ENCODE results near the gene MTCL1. TPM values are rescaled to one million over a fixed set of nuclear protein-coding genes. Genes with fewer than 3 reads are reported as not detected.

Gene MTCL1
- total and polyA plus RNA-seq, 10 of the 15 experiments (the other 5 are each of a cell fraction or from before 2014, with no cell fraction given), result 0.03 to 0.36 (median 0.13) TPM; not detected in 4

DNA sequence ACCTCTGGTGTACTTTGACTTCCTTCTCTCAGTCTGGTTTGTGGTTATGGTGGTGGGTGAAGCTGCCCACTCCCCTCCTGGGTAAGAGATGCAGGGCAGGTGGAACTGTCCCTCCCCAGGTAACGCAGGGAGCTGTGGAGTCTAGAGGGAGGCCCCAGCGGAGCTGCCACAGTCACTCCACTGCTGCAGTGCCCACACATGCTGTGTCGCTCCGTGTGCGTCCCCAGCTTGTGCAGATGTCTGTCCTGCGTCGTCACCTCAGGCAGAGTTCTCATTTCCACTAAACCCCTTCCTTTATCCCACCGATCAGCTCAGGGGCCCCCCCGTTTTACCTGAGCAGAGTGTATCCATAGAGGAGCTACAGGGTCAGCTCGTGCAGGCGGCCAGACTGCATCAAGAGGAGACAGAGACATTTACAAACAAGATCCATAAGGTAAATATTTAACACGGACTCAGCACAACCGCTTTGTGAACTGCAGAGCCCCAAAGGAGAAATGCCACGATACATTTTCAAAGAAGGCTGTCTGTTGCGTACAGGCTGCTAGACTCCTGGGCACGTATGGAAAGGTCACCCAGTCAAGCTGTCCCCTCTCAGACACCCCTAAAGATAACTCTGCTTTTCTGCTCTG, 87.4 kb downstream of the MTCL1 start:
- ChIA-PET POLR2A (no interaction called here), SMC1A (ENCODE audit: uncharacterized antibody, unreplicated experiment) (no interaction called here), RAD21 (ENCODE audit: unreplicated experiment) (no interaction called here), CTCF (no interaction called here)
- intact Hi-C loops (cut with micrococcal nuclease; ENCODE audit: unreplicated experiment) (no loop called here), in situ Hi-C loops (cut with MboI) (no loop called here)
- DNase-seq (ENCODE audit: low read depth, low spot score) (no peak), ATAC-seq (no peak), FAIRE-seq (no peak)
- 47% methylated on average over 16 of the region's 16 CpGs for WGBS (ENCODE audit: insufficient coverage, insufficient replicate concordance, low lambda C conversion rate, missing lambda C conversion rate)
- H3K27me3 ChIP-seq (replicated peaks in 1 of 2; ENCODE audit: control insufficient read depth in 2 of 2, insufficient read depth in 2 of 2, low read length in 1 of 2), result peaks cover 0 to 8% of the 10 kb centered on the region in 2 experiments
- no peaks in the 10 kb centered on the region for H3K79me2 ChIP-seq (ENCODE audit: control insufficient read depth, insufficient read depth, low read length)
- H3K4me2 ChIP-seq (ENCODE audit: control insufficient read depth, insufficient read depth), result no peak overlapping the region
- H3K36me3 ChIP-seq (ENCODE audit: control insufficient read depth in 2 of 2, insufficient read depth in 2 of 2, low read length in 1 of 2), result no peaks in the 10 kb centered on the region
- H2AFZ ChIP-seq (ENCODE audit: control insufficient read depth, low read depth, low read length), result no peak overlapping the region
- no peaks in the 10 kb centered on the region for H3K4me1 ChIP-seq (ENCODE audit: control insufficient read depth, insufficient read depth, low read length)
- no peak overlapping the region for H3K9ac ChIP-seq (ENCODE audit: control insufficient read depth, insufficient read depth, low read length)
- no peak overlapping the region for H3K27ac ChIP-seq (ENCODE audit: control insufficient read depth, insufficient read depth)
- no peaks in the 10 kb centered on the region for H3K9me3 ChIP-seq (replicated peaks; ENCODE audit: control insufficient read depth, insufficient read depth, low read length)
- no TSS peak for BruUV-seq (replicated peaks)
- H3K4me3 ChIP-seq, result no peak overlapping the region
- TF ChIP-seq, protein P1, sequence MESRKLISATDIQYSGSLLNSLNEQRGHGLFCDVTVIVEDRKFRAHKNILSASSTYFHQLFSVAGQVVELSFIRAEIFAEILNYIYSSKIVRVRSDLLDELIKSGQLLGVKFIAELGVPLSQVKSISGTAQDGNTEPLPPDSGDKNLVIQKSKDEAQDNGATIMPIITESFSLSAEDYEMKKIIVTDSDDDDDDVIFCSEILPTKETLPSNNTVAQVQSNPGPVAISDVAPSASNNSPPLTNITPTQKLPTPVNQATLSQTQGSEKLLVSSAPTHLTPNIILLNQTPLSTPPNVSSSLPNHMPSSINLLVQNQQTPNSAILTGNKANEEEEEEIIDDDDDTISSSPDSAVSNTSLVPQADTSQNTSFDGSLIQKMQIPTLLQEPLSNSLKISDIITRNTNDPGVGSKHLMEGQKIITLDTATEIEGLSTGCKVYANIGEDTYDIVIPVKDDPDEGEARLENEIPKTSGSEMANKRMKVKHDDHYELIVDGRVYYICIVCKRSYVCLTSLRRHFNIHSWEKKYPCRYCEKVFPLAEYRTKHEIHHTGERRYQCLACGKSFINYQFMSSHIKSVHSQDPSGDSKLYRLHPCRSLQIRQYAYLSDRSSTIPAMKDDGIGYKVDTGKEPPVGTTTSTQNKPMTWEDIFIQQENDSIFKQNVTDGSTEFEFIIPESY (IDR thresholded peaks at IDR 0.05), result no peak
- no peak for TF ChIP-seq TCF3 (IDR thresholded peaks at IDR 0.05; ENCODE audit: borderline replicate concordance, insufficient read depth, low read depth, low read length)
- H4K20me1 ChIP-seq (ENCODE audit: control insufficient read depth, insufficient read depth), result no peaks in the 10 kb centered on the region

DNA sequence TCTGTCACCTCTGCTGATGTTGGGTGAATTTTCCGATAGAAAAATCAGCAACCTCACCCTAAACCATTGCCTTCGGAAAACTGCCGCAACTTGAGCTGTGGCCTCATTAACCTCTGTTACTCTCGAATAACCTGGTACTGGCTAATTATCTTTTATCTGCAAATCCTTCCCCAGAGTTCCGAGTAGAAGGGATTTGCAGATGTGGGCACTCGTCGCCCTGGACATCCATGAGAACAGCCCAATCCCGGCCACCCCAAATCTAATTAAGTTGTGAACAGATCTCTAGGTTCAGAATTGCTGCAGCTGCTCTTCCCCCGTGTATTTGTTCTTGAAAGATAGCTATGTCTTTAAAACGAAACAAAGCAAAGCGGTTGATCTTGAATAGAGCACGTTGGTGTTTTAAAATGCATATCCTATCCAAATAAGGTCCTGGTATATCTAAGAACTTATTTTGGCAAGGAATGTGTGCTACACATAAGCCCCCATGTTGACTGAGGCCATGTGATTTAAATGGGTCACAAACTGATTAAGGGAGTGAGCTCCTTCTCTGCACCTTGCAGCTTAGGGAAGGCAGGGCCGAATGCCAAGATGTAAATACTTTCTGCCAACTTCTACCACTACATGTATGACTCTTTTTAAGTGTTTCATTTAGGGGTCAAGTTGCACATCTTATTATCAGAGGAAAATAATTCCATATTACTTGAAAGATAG, 88.2 kb downstream of the MTCL1 start:
- no peak for ATAC-seq
- Histone ChIP-seq H3K9me3 (replicated peaks; ENCODE audit: control insufficient read depth, insufficient read depth, low read length) (no peaks in the 10 kb centered on the region), H3K79me2 (ENCODE audit: control insufficient read depth, insufficient read depth, low read length) (no peaks in the 10 kb centered on the region), H3K4me1 (ENCODE audit: control insufficient read depth, insufficient read depth, low read length) (no peaks in the 10 kb centered on the region), H3K27me3 (replicated peaks in 1 of 2; ENCODE audit: control insufficient read depth in 2 of 2, insufficient read depth in 2 of 2, low read length in 1 of 2) (peaks cover 0 to 8% of the 10 kb centered on the region in 2 experiments), H3K9ac (ENCODE audit: control insufficient read depth, insufficient read depth, low read length) (no peak overlapping the region), H3K4me2 (ENCODE audit: control insufficient read depth, insufficient read depth) (no peak overlapping the region), H3K4me3 (no peak overlapping the region), H2AFZ (ENCODE audit: control insufficient read depth, low read depth, low read length) (no peak overlapping the region), H3K27ac (ENCODE audit: control insufficient read depth, insufficient read depth) (no peak overlapping the region), H4K20me1 (ENCODE audit: control insufficient read depth, insufficient read depth) (no peaks in the 10 kb centered on the region), H3K36me3 (ENCODE audit: control insufficient read depth in 2 of 2, insufficient read depth in 2 of 2, low read length in 1 of 2) (no peaks in the 10 kb centered on the region)
- CTCF ChIA-PET, result no interaction called here
- WGBS (ENCODE audit: insufficient coverage, insufficient replicate concordance, low lambda C conversion rate, missing lambda C conversion rate), result 28% methylated on average over 13 of the region's 13 CpGs
- SMC1A ChIA-PET (ENCODE audit: uncharacterized antibody, unreplicated experiment), result no interaction called here
- no peak for DNase-seq (ENCODE audit: low read depth, low spot score)
- intact Hi-C loops (cut with micrococcal nuclease; ENCODE audit: unreplicated experiment), result no loop called here
- RAD21 ChIA-PET (ENCODE audit: unreplicated experiment), result no interaction called here
- no peak for TF ChIP-seq EED (IDR thresholded peaks at IDR 0.05; ENCODE audit: low read depth)
- in situ Hi-C loops (cut with MboI), result no loop called here
- POLR2A ChIA-PET, result no interaction called here
- FAIRE-seq, result no peak
- no TSS peak for BruUV-seq (replicated peaks)

Measured in GM12878 (cell line).